Stimulated activated naive CD8-positive, alpha-beta T cell treated with anti-CD3 and anti-CD28 coated beads, Interleukin-15, amount 100 ng/mL, for 72 hours (primary cell): Measurements from ENCODE around the gene SERPINA12.

Experiments used
- ATAC-seq: fragments of 150-1000 bp; cut with Tn5 transposase; 2 replicates; pipeline ENCODE4 v1.10.0; 2021; ENCODE audit warnings: mild to moderate bottlenecking, moderate library complexity
- DNase-seq, 2 donors: peaks; one replicate each; pipeline ENCODE4 v3.0.0; 2021 to 2022
- H3K27ac Mint-ChIP-seq, 2 donors: one replicate each; pipeline ENCODE4 v1.8.0; 2022; ENCODE audit warnings: mild to moderate bottlenecking in 2 of 2, mixed read lengths in 2 of 2, moderate library complexity in 2 of 2
- H3K27me3 Mint-ChIP-seq: one replicate; pipeline ENCODE4 v1.8.0; 2022; ENCODE audit warnings: mixed read lengths
- H3K4me1 Mint-ChIP-seq: one replicate; pipeline ENCODE4 v1.8.0; 2022; ENCODE audit warnings: mild to moderate bottlenecking, mixed read lengths
- H3K4me3 Mint-ChIP-seq, 2 donors: one replicate each; pipeline ENCODE4 v1.8.0; 2022; ENCODE audit warnings: mild to moderate bottlenecking in 2 of 2, mixed read lengths in 2 of 2, moderate library complexity in 1 of 2
- H3K9me3 Mint-ChIP-seq, 2 donors: one replicate each; pipeline ENCODE4 v1.8.0; 2022; ENCODE audit warnings: mixed read lengths in 2 of 2

The SERPINA12 gene

GRCh38 chr14:94466706-94467370 lies 42.4 kb downstream of the SERPINA12 start:
- H3K4me1 Mint-ChIP-seq: no peaks in the 10 kb centered on the region
- no peak for DNase-seq
- ATAC-seq: no peak
- no peak overlapping the region for H3K27ac Mint-ChIP-seq
- no peak overlapping the region for H3K4me3 Mint-ChIP-seq
- peaks cover 20 to 35% of the 10 kb centered on the region in 2 donors for H3K9me3 Mint-ChIP-seq
- peaks cover 30% of the 10 kb centered on the region for H3K27me3 Mint-ChIP-seq

GRCh38 chr14:94465042-94465441 lies 44.2 kb downstream of the SERPINA12 start:
- Mint-ChIP-seq H3K27ac (no peak overlapping the region), H3K9me3 (peaks cover 20 to 35% of the 10 kb centered on the region in 2 donors), H3K27me3 (peaks cover 27% of the 10 kb centered on the region), H3K4me1 (peaks cover 6% of the 10 kb centered on the region), H3K4me3 (no peak overlapping the region)
- ATAC-seq (no peak), DNase-seq (no peak)

GRCh38 chr14:94464290-94464689 lies 45.0 kb downstream of the SERPINA12 start:
- Mint-ChIP-seq H3K27me3 (peaks cover 23% of the 10 kb centered on the region), H3K27ac (no peak overlapping the region), H3K9me3 (peaks cover 20 to 37% of the 10 kb centered on the region in 2 donors), H3K4me3 (no peak overlapping the region), H3K4me1 (peaks cover 6% of the 10 kb centered on the region)
- ATAC-seq (no peak), DNase-seq (no peak)

GRCh38 chr14:94462763-94463572 lies 46.3 kb downstream of the SERPINA12 start:
- H3K27me3 Mint-ChIP-seq: peaks cover 18% of the 10 kb centered on the region
- no peak for ATAC-seq

GRCh38 chr14:94462219-94462551 lies 47.1 kb downstream of the SERPINA12 start:
- Mint-ChIP-seq H3K27ac (no peak overlapping the region), H3K27me3 (peaks cover 10% of the 10 kb centered on the region), H3K9me3 (peaks cover 16 to 44% of the 10 kb centered on the region in 2 donors), H3K4me3 (no peak overlapping the region), H3K4me1 (peaks cover 6% of the 10 kb centered on the region)
- DNase-seq (no peak), ATAC-seq (no peak)

More at GRCh38 chr14:94462763-94463572, 46.3 kb downstream of the SERPINA12 start:
- Mint-ChIP-seq H3K4me3 (no peak overlapping the region), H3K27ac (no peak overlapping the region), H3K4me1 (peaks cover 6% of the 10 kb centered on the region), H3K9me3 (peaks cover 20 to 43% of the 10 kb centered on the region in 2 donors)
- no peak for DNase-seq

GRCh38 chr14:94461526-94462218 lies 47.6 kb downstream of the SERPINA12 start:
- Mint-ChIP-seq H3K27me3 (peaks cover 10% of the 10 kb centered on the region), H3K9me3 (peaks cover 16 to 44% of the 10 kb centered on the region in 2 donors), H3K4me1 (peaks cover 6% of the 10 kb centered on the region), H3K4me3 (no peak overlapping the region), H3K27ac (no peak overlapping the region)
- ATAC-seq: no peak
- DNase-seq: no peak

- Mint-ChIP-seq H3K4me1 (peaks cover 6% of the 10 kb centered on the region), H3K27me3 (peaks cover 15% of the 10 kb centered on the region), H3K4me3 (no peak overlapping the region), H3K9me3 (peaks cover 9 to 39% of the 10 kb centered on the region in 2 donors), H3K27ac (peak overlapping the region in 1 of 2 donors; percentile 69)
- peak; percentile 87 for ATAC-seq
- peak in 1 of 2 donors; percentile 30 for DNase-seq
Measured at GRCh38 chr14:94460631-94461416, 48.4 kb downstream of the SERPINA12 start.

GRCh38 chr14:94458558-94459205 lies 50.6 kb downstream of the SERPINA12 start:
- Mint-ChIP-seq H3K4me3 (no peak overlapping the region), H3K9me3 (peaks cover 5 to 33% of the 10 kb centered on the region in 2 donors), H3K27me3 (peaks cover 36% of the 10 kb centered on the region), H3K4me1 (peaks cover 6% of the 10 kb centered on the region), H3K27ac (no peak overlapping the region)
- DNase-seq (no peak), ATAC-seq (no peak)

GRCh38 chr14:94458096-94458495 lies 51.2 kb downstream of the SERPINA12 start:
- Mint-ChIP-seq H3K4me1 (peaks cover 6% of the 10 kb centered on the region), H3K27me3 (peaks cover 41% of the 10 kb centered on the region), H3K9me3 (peaks cover 5 to 33% of the 10 kb centered on the region in 2 donors), H3K4me3 (no peak overlapping the region), H3K27ac (no peak overlapping the region)
- no peak for DNase-seq
- no peak for ATAC-seq

GRCh38 chr14:94455928-94456327 lies 53.3 kb downstream of the SERPINA12 start:
- Mint-ChIP-seq H3K4me3 (no peak overlapping the region), H3K27me3 (peaks cover 52% of the 10 kb centered on the region), H3K27ac (no peak overlapping the region), H3K9me3 (peaks cover 0 to 26% of the 10 kb centered on the region in 2 donors), H3K4me1 (peaks cover 5% of the 10 kb centered on the region)
- DNase-seq (no peak), ATAC-seq (no peak)

- Mint-ChIP-seq H3K27me3 (peaks cover 68% of the 10 kb centered on the region), H3K9me3 (peaks cover 0 to 7% of the 10 kb centered on the region in 2 donors), H3K4me1 (no peaks in the 10 kb centered on the region), H3K4me3 (no peak overlapping the region), H3K27ac (no peak overlapping the region)
- DNase-seq: no peak
- no peak for ATAC-seq
Measured at GRCh38 chr14:94451826-94452225, 57.4 kb downstream of the SERPINA12 start.

GRCh38 chr14:94451091-94451771 lies 58.0 kb downstream of the SERPINA12 start:
- Mint-ChIP-seq H3K9me3 (peaks cover 0 to 7% of the 10 kb centered on the region in 2 donors), H3K4me3 (no peak overlapping the region), H3K27ac (no peak overlapping the region), H3K27me3 (peaks cover 67% of the 10 kb centered on the region), H3K4me1 (no peaks in the 10 kb centered on the region)
- no peak for DNase-seq
- ATAC-seq: no peak

- H3K9me3 Mint-ChIP-seq: peaks cover 0 to 2% of the 10 kb centered on the region in 2 donors
- H3K27me3 Mint-ChIP-seq: peaks cover 62% of the 10 kb centered on the region
Measured at GRCh38 chr14:94450722-94451090, 58.6 kb downstream of the SERPINA12 start.

GRCh38 chr14:94449930-94450329 lies 59.3 kb downstream of the SERPINA12 start:
- ATAC-seq (no peak), DNase-seq (no peak)
- no peaks in the 10 kb centered on the region for H3K9me3 Mint-ChIP-seq
- H3K27me3 Mint-ChIP-seq: peaks cover 54% of the 10 kb centered on the region
- no peak overlapping the region for H3K27ac Mint-ChIP-seq
- no peak overlapping the region for H3K4me3 Mint-ChIP-seq
- no peaks in the 10 kb centered on the region for H3K4me1 Mint-ChIP-seq

More at GRCh38 chr14:94450722-94451090, 58.6 kb downstream of the SERPINA12 start:
- no peak for DNase-seq
- H3K4me3 Mint-ChIP-seq: no peak overlapping the region
- ATAC-seq: no peak
- H3K27ac Mint-ChIP-seq: no peak overlapping the region
- H3K4me1 Mint-ChIP-seq: no peaks in the 10 kb centered on the region
